Suppressor macrophage treated with lipopolysaccharide for 1 hour (primary cell): Measurements from ENCODE around the gene SH3RF3.

Experiments used
- DNase-seq, 3 donors: peaks; one replicate each; pipeline ENCODE4 v3.0.0-alpha.2; 2020 to 2022

The SH3RF3 gene

GRCh38 chr2:109342930-109343329 is 213.9 kb downstream of the SH3RF3 start:
- DNase-seq = no peak

DNA sequence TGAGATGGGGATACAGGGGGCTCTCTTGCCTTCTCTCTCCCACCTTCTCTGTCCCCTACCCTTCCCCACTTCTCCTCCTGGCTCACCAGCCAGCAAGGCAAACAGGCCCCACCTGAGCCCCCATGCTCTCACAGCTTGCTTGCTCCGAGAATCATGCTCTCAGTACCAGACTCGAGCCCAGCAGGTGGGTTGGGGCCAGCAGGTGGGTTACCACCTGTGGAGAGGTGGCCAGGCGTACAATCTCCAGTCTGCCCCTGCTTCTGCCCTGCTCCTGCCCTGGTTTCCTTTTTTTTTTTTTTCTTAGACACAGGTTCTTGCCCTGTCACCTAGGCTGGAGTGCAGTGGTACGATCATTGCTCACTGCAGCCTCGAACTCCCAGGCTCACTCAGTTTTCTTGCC is 214.5 kb downstream of the SH3RF3 start:
- no peak for DNase-seq

GRCh38 chr2:109344270-109344805 is 215.3 kb downstream of the SH3RF3 start:
- no peak for DNase-seq

- no peak for DNase-seq
Observed at GRCh38 chr2:109345091-109345490, 216.1 kb downstream of the SH3RF3 start.

- DNase-seq = no peak
Observed at GRCh38 chr2:109345653-109346480, 216.9 kb downstream of the SH3RF3 start.

- no peak for DNase-seq
Observed at GRCh38 chr2:109346601-109347228, 217.7 kb downstream of the SH3RF3 start.

GRCh38 chr2:109347626-109348025 is 218.6 kb downstream of the SH3RF3 start:
- DNase-seq = no peak

DNA sequence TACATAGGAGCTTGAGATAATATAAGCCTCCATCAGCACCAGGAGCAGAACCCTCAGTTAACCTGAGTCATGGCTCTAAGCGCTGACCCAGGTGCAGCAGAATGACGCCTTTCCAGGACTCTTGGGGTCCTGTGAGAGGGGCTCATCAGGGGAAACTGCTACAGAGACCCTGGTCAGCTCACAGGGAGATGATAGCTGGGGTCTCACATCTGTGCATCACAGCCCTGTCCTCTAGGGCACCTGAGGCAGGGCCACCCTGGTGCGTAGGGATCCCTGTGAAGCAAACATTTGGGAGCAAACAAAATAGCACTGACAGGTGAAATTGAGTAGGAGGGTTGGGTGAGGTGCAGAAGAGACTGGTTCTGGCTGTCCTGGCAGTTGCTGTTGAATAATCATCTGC is 219.2 kb downstream of the SH3RF3 start:
- no peak for DNase-seq

GRCh38 chr2:109348671-109349502 is 219.9 kb downstream of the SH3RF3 start:
- DNase-seq = no peak

- DNase-seq = no peak
Observed at GRCh38 chr2:109349503-109350465, 220.8 kb downstream of the SH3RF3 start.

DNA sequence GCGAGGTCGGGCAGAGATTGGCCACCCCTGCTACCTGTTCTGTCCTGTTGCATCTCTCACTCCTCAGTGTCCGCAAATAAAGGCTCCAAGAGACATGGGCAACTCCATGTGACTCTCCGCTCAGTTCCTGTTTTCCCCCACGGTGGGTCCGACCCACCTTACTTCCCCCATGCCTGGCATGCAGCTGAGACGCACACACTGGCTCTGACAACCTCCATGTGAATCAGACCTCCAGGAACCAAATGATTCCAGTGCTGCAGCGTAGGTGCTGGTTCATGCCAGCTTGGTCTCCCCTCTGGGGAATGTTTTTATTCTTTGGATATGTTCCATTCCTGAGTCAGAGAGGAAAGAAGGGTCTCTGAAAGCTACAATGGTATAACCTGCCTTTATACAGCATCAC is 221.5 kb downstream of the SH3RF3 start:
- DNase-seq = no peak

DNA sequence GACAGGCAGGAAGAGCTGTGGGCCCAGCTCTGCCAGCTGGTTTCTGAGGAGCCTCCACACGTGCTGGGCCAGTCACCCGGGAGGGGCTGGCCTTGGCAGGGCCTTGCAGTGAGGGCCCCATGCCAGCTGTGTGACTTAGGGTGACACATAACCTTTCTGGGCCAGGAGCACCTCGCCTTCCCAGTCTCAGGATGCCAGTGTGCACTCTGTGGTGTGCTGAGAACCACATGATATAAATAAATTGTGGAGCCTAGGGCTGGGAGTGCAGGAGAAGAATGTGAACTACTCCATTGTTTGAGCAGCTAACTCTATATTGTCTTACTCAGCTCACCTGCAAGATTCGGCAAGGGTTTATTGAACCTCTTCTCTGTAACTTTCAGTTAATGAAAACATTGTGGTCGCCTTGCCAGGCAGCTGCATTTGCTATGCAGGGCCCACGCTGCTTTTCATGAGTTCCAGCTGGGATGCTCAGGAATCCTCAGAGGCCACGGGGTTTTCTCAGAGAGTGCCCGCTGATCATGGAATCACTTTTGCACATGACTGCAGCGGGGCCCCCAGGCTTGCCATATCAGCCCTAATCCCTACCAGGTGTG is 222.3 kb downstream of the SH3RF3 start:
- DNase-seq = peak in 1 of 3 donors; percentile 40

GRCh38 chr2:109352056-109352897 is 223.3 kb downstream of the SH3RF3 start:
- DNase-seq = no peak

DNA sequence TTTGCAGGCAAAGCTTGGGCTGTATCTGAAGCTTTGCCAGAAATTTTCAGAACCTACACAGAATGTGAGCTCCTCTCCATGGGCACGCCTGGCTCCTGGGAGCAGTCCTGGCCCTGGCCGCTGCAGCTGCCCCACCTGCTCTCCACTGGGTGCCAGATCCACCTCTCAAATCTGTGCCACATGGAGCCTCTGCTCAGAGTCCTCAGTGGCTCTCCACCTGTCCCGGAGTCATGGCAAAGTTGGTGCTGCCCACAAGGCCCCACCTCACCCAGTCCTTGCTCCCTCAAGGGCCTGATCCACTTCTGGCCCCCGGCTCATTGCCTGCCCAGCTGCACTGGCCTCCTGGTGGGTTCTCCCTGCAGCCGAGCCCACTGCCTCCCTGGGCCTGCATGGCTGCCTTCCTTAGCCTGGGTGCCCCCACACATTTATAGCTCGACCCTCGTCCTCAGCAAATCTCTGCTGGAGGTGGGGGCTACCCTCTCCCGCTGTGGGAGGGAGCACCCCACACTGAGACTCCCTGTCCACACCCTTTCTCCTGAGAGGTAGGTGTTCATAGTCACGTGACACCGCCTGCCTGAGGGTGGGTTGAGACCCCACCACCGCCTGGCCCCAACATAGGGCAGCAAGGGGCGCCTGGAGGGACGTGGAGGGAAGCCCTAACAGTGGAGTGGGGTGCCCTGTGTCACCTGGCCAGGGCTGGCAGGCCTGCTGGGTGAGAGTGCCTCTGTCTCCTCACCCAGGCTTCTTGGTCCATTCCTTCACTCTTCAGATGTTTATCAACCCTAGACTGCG is 224.1 kb downstream of the SH3RF3 start:
- no peak for DNase-seq

DNA sequence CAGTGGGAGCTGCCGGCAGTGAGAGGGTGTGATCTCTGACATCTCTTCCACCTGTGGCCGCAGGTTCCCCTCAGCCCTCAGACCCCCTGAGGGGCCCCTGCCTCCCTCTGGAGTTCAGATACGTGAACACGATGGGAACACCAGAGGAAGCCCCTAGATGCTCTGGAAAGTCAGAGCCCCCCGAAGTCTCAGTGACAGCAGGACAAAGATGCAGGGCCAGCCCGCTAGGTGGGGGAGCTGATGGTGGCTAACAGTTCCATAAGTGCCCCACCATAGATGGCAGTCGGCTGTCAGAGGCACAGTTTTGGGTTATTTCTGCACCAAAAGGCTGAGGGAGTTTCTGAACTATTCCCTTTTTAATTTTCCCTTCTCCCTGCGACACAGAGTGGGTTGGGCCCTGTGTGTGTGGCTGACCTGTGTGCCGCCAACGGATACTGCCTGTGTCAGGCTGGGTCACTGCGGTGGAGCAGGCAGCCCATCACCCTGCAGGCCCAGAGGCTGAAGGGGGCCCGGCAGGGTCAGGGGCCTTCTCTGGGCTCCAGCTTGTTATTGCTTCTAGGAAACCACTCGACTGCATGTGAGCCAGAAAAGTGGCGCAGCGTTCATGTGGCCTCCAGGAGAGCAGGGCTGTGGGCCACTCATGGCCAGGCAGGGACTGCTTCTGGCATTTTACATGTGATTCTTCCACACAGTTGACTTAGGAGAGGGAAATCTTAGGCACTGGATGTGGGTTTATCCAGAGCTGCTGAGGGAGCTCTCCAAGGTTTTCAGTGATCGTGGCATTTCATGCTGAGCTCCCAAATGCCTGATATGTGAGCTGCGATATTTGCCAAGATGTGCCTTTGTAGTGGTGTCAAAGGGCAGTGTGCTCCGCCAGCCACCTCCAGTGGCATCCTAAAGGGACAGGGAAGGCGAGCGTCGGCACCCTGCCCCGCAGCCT is 225.1 kb downstream of the SH3RF3 start:
- no peak for DNase-seq

DNA sequence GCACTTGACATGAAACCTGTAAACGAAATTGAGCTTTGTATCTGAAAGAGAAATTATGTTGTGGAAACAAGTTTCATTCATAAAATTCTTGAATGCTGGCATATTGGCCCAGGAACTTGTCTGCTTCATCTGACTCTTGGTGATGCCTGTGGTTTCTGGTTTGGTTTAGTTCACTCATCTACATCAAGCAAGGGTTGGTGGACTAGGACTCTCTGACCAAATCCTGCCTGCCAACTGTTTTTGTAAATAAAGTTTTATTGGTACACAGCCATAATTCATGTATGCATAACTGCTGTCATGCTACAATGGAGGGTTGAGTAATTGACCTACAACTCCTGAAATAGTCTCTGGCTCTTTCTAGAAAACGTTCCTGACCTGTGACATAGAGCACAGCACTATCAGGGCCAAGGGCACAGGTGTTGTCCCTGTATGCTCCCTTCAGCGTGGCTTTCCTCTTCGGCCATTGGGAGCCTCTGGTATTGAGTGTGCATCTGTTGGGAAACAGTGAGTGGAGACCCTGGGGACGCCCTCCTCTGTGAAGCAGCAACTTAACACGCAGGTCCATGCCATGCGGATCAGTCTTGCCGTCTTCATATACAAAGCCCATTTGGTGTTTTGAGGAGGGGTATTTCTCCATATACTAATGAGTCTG is 226.3 kb downstream of the SH3RF3 start:
- no peak for DNase-seq

DNA sequence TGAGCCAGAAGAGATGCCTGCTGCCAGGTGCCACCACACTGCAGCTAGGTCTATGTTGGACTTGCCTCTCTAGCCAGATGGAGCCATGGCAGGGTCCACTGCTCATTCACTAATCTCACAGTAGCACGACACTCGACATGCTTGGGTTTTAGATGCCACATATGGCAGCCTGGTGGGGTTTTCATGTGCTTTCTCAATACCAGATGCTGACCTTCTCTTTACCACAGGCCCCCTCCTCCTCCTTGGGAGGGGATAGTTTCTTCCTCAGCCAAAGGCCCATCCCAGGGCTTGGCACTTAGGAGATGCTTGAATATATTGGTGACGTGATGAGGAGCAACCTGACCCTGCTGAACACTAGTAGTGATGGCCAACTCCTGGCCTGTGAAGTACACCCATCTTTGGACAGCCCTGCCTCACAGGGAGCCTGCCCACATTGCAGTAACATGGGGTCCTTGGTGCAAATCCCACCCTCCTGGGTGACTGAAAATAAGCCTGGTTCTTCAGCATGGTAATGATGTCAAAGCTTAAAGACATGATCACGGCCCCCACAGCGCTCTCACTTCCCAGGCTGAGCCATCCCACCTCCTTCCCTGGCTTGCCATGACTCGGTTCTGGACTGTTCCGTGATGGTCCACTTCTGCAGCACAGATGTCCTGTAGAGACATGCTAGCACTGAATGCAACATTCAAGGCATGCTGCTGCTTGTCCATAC is 227.5 kb downstream of the SH3RF3 start:
- DNase-seq = no peak
